Measurements from ENCODE around the gene NOPCHAP1.
A peak's percentile ranks its signal among the peaks of the same experiment; 100 is the strongest.

Gene NOPCHAP1

GRCh38 chr12:105025890-105026289 is 39.8 kb downstream of the NOPCHAP1 start:
- no peaks in the 10 kb centered on the region for H3K27me3 ChIP-seq (replicated peaks; ENCODE audit: control insufficient read depth, insufficient read depth, low read length)
- no peak for DNase-seq (ENCODE audit: extremely low read depth, insufficient read length)
- no peak for TF ChIP-seq CTCF (IDR thresholded peaks at IDR 0.05; ENCODE audit: insufficient read depth, low read length, poor library complexity, severe bottlenecking)
- no peak overlapping the region for H3K4me3 ChIP-seq (replicated peaks; ENCODE audit: low read depth, low read length)
- H3K36me3 ChIP-seq (ENCODE audit: control insufficient read depth, insufficient read depth, low read length): no peaks in the 10 kb centered on the region

DNA sequence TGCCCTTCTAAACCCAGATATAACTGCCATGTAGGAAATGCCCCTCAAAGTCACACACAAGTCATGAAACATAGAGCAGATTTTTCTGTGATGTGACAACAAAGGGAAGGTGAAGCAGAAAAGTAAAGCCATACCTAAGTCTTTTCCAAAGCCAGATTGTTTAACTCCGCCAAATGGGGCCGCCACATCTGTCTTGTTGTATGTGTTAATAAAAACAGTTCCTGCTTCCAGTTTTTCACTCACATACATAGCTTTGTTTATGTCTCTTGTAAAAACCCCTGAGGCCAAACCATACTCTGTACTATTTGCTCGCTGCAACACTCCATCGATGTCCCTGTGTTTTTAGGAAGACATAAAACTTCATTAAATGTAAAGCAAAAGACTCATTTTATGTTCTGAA is 40.3 kb downstream of the NOPCHAP1 start:
- no peak for TF ChIP-seq CTCF (IDR thresholded peaks at IDR 0.05; ENCODE audit: insufficient read depth, low read length, poor library complexity, severe bottlenecking)
- DNase-seq (ENCODE audit: extremely low read depth, insufficient read length): no peak
- no peaks in the 10 kb centered on the region for H3K36me3 ChIP-seq (ENCODE audit: control insufficient read depth, insufficient read depth, low read length)
- no peaks in the 10 kb centered on the region for H3K27me3 ChIP-seq (replicated peaks; ENCODE audit: control insufficient read depth, insufficient read depth, low read length)
- no peak overlapping the region for H3K4me3 ChIP-seq (replicated peaks; ENCODE audit: low read depth, low read length)

- H3K4me3 ChIP-seq (replicated peaks; ENCODE audit: low read depth, low read length): no peak overlapping the region
- H3K36me3 ChIP-seq (ENCODE audit: control insufficient read depth, insufficient read depth, low read length): no peaks in the 10 kb centered on the region
- DNase-seq (ENCODE audit: extremely low read depth, insufficient read length): peak; percentile 30
- TF ChIP-seq CTCF (IDR thresholded peaks at IDR 0.05; ENCODE audit: insufficient read depth, low read length, poor library complexity, severe bottlenecking): no peak
- H3K27me3 ChIP-seq (replicated peaks; ENCODE audit: control insufficient read depth, insufficient read depth, low read length): no peaks in the 10 kb centered on the region
Observed at GRCh38 chr12:105030820-105031807, 45.0 kb downstream of the NOPCHAP1 start.

DNA sequence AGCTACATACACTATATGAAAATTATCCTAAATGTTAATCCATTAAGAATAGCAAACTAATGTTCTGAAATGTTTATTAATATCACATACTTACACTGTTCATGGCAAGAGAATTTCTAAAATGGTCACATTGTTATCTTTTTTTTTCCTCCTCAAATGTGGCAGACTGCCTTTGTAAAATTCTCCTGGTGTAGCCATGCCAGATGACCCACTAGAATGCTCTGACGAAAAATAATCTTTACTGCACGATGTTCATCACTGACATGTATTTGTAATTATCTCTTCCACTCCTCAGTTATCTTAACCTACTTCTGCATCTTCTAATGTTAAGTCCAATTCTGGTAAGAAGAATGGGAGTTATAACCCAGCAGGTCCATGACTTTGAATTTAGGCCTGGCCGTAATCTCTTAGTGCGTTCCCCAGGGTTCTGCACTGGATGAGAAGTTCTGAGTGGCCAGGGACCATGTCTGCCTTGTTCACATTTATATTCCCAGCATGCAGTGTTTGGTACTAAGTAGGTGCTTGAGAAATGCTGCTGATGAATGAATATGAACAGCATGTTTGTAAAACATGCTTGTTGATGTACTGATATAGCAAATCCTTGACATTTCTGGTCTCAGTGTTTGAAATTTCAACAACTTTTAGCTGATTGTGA is 46.7 kb downstream of the NOPCHAP1 start:
- no peak for DNase-seq (ENCODE audit: extremely low read depth, insufficient read length)
- H3K36me3 ChIP-seq (ENCODE audit: control insufficient read depth, insufficient read depth, low read length): no peaks in the 10 kb centered on the region

DNA sequence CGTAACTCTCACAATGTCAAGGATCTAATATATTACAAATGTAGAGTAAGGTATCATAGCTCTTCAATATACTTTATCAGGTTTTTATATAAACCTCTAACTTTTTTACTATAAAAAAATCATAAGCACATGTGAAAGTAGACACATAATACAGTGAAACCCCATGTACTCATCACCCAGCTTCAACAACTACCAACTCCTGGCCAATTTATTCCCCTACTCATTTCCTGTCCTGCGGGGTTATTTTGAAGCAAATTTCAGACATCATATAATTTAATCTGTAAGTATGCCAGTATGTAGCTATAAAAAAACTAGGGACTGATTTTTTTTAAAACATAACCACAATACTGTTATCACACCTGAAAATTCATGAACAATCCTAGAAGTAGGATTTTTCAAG is 47.7 kb downstream of the NOPCHAP1 start:
- Histone ChIP-seq H3K27me3 (replicated peaks; ENCODE audit: control insufficient read depth, insufficient read depth, low read length) (no peaks in the 10 kb centered on the region), H3K36me3 (ENCODE audit: control insufficient read depth, insufficient read depth, low read length) (no peaks in the 10 kb centered on the region), H3K4me3 (replicated peaks; ENCODE audit: low read depth, low read length) (no peak overlapping the region)
- TF ChIP-seq CTCF (IDR thresholded peaks at IDR 0.05; ENCODE audit: insufficient read depth, low read length, poor library complexity, severe bottlenecking): no peak
- no peak for DNase-seq (ENCODE audit: extremely low read depth, insufficient read length)

More for the DNA sequence above, 46.7 kb downstream of the NOPCHAP1 start:
- Histone ChIP-seq H3K4me3 (replicated peaks; ENCODE audit: low read depth, low read length) (no peak overlapping the region), H3K27me3 (replicated peaks; ENCODE audit: control insufficient read depth, insufficient read depth, low read length) (no peaks in the 10 kb centered on the region)
- TF ChIP-seq CTCF (IDR thresholded peaks at IDR 0.05; ENCODE audit: insufficient read depth, low read length, poor library complexity, severe bottlenecking): no peak
